ES-I3 (cell line): ENCODE results near the gene CWC27.

Source experiments
- H3K36me3 ChIP-seq: 2 replicates; pipeline ENCODE4 v1.6.1; 2013; ENCODE audit warnings: mild to moderate bottlenecking, low read length, control low read depth, moderate library complexity; ENCODE audit not compliant: insufficient read depth
- H3K4me1 ChIP-seq: 2 replicates; pipeline ENCODE4 v1.6.1; 2013; ENCODE audit warnings: mild to moderate bottlenecking, control low read depth, low read length; ENCODE audit not compliant: insufficient read depth
- H3K9ac ChIP-seq: 2 replicates; pipeline ENCODE4 v1.6.1; 2013; ENCODE audit warnings: low read depth, mild to moderate bottlenecking, low read length, moderate library complexity
- H3K9me3 ChIP-seq: 2 replicates; pipeline ENCODE4 v1.6.1; 2013; ENCODE audit warnings: mild to moderate bottlenecking, low read length, moderate library complexity; ENCODE audit not compliant: control insufficient read depth, insufficient read depth

CWC27 gene, protein sequence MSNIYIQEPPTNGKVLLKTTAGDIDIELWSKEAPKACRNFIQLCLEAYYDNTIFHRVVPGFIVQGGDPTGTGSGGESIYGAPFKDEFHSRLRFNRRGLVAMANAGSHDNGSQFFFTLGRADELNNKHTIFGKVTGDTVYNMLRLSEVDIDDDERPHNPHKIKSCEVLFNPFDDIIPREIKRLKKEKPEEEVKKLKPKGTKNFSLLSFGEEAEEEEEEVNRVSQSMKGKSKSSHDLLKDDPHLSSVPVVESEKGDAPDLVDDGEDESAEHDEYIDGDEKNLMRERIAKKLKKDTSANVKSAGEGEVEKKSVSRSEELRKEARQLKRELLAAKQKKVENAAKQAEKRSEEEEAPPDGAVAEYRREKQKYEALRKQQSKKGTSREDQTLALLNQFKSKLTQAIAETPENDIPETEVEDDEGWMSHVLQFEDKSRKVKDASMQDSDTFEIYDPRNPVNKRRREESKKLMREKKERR

DNA sequence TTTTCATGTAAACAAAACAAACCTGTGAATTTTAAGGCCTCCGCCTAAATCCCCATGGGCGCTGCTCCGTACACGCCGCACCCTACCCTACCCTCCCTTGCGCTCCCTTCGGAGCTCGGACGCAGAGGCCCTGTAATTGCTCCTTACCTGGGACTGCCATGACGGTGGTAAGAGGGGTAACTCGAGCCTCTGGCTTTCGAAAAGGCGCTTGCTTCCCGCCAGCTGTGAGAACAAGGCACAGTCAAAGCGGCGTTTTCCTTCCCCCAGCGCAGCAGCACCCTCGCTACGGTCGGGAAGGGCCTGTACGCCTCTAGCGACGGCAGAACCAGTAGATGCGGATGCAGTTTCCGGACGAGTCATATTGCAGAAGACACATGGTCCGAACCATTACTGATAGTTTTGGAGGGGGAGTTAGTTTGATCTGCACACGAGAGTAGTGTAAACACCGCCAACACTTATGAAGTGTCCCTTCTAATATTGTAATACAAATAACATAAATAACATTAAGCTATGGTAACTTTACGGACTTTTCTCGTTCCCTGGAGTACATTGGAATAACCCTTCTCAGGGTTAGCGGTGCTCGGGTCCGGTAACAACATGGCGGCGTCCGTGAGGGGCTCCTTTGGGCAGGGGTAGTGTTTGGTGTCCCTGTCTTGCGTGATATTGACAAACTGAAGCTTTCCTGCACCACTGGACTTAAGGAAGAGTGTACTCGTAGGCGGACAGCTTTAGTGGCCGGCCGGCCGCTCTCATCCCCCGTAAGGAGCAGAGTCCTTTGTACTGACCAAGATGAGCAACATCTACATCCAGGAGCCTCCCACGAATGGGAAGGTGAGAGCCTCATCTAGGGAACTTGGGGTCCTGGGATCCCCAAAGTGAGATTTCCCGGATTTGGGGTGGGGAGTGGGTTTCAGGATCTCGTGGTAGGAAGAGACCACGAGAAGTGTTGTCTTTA lies at the start of gene CWC27, which contains the start of gene SREK1IP1:
Gene CWC27 (plus strand): TSS at position 573 of the 955 bp plus-strand sequence. CDS start 217 bp downstream, at position 790.
Gene SREK1IP1 (minus strand): TSS at position 334 of the 955 bp plus-strand sequence. CDS start 174 bp downstream, at position 160.
- Histone ChIP-seq H3K9me3 (no peaks in the 10 kb centered on the region), H3K4me1 (no peaks in the 10 kb centered on the region; the same call in none of the 2 replicates), H3K9ac (peak within 1 kb of the TSS; percentile 90), H3K36me3 (peaks cover 6% of the 10 kb centered on the region)

DNA sequence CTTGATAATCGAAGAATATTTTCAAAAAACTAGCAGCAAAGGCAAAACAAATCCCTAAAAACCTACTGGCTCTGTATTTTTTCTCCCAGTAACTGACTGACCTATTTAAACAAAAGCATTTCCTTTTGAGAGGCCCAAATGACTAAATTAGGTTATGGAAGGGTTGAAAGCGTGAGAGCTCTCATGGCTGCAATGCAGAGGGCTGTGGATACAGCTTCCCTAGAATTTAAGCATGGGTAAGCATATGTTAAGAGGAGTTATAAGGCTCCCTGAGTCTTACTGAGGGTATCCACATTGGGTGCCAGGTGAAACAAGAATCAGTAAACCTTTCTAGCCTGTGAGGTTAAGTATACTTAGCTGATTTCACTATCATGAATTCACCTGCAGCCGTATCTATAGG lies 46.1 kb upstream of the CWC27 start:
- Histone ChIP-seq H3K36me3 (no peaks in the 10 kb centered on the region; the same call in 1 of the 2 replicates), H3K9ac (no peak overlapping the region), H3K9me3 (no peaks in the 10 kb centered on the region), H3K4me1 (peaks cover 5% of the 10 kb centered on the region; the same call in 1 of the 2 replicates)

DNA sequence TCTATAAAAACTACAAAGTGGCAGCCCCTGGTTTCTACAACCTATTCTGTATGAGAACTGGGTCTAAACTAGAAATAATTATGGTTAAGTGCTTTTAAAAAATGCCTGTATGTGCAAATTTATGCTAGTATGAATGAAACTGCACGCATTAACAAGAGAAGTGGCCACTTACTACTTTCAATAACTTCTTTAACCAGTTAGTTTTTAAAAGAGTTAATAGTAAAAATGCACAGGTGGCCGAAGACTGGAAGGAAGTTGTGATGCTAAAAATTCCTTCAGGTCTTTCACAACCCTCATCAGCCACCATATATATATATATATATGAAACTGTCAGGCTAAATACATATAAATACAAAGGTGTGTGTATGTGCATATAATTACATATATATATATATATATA lies 41.6 kb upstream of the CWC27 start:
- Histone ChIP-seq H3K9ac (no peak overlapping the region), H3K36me3 (no peaks in the 10 kb centered on the region; the same call in 1 of the 2 replicates), H3K4me1 (peaks cover 5% of the 10 kb centered on the region; the same call in 1 of the 2 replicates), H3K9me3 (no peaks in the 10 kb centered on the region)

DNA sequence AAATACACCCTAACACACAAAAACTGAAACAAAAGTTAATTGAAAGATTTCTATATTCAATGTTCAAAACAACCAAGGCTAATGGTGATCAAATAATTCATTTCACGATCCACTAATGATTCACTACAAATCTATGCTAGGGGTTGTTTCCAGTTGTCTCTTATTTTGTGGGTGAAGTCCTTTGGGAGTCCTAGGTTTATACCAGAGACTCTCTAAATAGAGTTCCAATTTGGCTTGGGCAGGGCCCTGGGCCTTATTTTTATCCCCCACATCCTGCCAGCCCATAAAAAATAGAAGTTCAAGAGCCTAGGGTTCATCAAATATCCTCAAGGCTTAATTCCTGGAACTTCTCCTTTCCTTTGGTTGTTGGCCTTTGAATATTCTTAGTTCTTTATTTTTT lies 26.3 kb upstream of the CWC27 start:
- H3K9me3 ChIP-seq = no peaks in the 10 kb centered on the region
- H3K9ac ChIP-seq = no peak overlapping the region
- H3K36me3 ChIP-seq = peaks cover 8% of the 10 kb centered on the region
- H3K4me1 ChIP-seq = no peaks in the 10 kb centered on the region

DNA sequence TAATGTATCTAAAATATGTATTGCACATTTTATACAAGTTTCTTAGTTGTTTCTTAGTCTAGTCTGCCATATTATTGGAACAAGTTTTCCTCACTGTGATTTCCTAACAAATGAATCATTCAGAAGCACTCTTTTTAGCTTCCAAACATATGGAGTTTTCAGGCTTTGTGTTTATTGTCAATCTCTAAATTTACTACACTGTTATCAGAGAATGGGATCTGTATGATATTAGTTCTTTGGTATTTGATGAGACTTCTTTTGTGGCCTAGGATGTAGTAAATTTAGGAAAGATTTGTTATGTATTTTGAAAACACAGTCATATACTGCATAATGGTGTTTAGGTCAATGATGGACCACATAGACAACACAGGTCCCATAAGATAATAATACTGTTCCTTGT lies 25.9 kb upstream of the CWC27 start:
- Histone ChIP-seq H3K4me1 (no peaks in the 10 kb centered on the region), H3K9ac (no peak overlapping the region), H3K36me3 (peaks cover 8% of the 10 kb centered on the region), H3K9me3 (no peaks in the 10 kb centered on the region)

DNA sequence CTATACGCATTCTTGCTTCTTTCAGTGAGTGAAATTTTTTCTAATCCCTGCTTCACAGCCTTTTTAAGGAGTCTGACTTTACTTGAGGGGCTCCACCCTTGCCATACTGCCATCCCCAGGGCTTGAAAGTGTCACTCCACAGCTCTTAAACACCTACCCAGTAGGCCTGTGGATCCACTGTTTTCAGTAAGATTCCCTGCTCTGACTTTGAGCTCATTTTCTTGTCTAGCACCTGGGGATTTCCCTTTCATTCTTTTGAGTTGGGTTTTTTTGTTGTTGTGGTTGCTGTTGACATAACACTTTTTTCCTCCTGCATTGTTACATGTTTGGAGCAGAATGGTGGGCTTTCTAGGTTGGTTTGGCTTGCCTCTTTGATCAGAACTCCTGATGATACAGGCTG lies 23.8 kb upstream of the CWC27 start:
- H3K4me1 ChIP-seq = no peaks in the 10 kb centered on the region
- H3K9ac ChIP-seq = no peak overlapping the region
- H3K36me3 ChIP-seq = peaks cover 3% of the 10 kb centered on the region
- H3K9me3 ChIP-seq = no peaks in the 10 kb centered on the region

DNA sequence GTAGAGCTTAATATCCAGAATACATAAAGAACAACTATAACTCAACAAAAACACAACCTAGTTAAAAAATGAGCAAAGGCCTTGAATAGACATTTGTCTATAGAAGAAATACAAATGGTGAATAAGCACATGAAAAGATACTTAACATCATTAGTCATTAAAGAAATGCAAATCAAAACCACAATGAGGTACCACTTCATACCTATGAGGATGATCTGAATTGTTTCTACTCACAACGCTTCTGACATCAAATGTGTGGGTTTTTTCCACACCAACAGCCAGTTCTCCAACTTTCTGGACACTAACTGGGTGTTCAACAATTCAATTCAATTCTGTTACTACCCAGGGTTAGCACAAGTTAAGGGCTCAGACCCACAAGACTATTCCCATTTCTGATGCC lies 22.3 kb upstream of the CWC27 start:
- H3K36me3 ChIP-seq = no peaks in the 10 kb centered on the region
- H3K4me1 ChIP-seq = no peaks in the 10 kb centered on the region
- no peak overlapping the region for H3K9ac ChIP-seq
- no peaks in the 10 kb centered on the region for H3K9me3 ChIP-seq

DNA sequence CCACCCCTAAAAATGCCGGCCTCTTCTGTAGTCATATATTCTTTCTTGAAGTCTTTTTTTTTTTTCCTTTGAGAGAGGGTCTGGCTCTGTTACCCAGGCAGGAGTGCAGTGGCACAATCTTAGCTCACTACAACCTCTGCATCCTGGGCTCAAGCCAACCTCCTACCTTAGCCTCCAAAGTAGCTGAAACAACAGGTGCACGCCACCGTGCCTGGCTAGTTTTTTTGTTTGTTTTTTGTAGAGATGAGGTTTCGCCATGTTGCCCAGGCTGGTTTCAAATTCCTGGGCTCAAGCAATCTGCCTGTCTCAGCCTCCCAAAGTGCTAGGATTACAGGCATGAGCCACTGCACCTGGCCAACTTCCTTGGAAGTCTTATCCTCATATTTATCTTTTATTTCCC lies 19.3 kb upstream of the CWC27 start:
- H3K9ac ChIP-seq = no peak overlapping the region
- no peaks in the 10 kb centered on the region for H3K9me3 ChIP-seq
- H3K36me3 ChIP-seq = no peaks in the 10 kb centered on the region
- no peaks in the 10 kb centered on the region for H3K4me1 ChIP-seq

DNA sequence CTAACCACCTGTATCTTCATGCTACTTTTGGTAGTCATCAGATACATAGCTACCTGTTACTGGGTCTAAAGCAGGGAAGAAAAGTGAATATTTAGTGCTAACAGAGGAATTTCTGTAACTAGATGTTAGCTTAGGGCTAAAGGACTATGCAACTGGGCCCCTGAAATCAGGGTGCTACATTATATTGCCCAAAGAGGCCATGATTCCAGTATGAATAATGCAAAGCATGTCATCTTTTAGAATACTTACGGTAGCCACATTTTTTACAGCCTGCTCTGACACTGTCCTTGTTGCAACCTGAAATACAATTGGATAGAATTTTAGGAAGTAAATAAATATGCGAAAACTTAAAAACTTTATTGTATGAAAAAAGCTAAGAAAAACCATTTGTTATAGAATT lies 14.7 kb upstream of the CWC27 start:
- H3K36me3 ChIP-seq = no peaks in the 10 kb centered on the region
- no peaks in the 10 kb centered on the region for H3K4me1 ChIP-seq

DNA sequence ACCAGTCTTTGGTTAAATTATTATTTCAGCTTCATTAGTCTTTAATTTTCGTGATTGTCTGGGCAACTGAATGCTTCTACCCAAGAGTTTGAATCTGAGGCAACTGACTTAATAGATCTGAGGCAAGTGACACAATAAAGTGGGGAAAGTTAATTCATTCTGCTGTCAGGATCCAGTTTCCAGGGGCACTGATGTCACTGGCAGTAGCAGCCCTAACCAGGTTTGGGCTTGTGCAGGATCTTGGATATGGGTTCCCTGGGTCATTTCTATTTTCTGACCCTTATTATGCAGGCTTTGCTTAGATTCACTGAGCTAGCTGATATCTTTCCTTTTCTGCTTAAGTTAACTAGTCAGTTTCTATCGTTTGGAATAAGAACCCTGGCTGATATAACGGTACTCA lies 9.8 kb upstream of the CWC27 start:
- H3K9me3 ChIP-seq = no peaks in the 10 kb centered on the region
- no peaks in the 10 kb centered on the region for H3K36me3 ChIP-seq
- H3K4me1 ChIP-seq = peaks cover 5% of the 10 kb centered on the region; the same call in 1 of the 2 replicates
- H3K9ac ChIP-seq = no peak overlapping the region

More for the DNA sequence above, 14.7 kb upstream of the CWC27 start:
- no peak overlapping the region for H3K9ac ChIP-seq
- no peaks in the 10 kb centered on the region for H3K9me3 ChIP-seq

DNA sequence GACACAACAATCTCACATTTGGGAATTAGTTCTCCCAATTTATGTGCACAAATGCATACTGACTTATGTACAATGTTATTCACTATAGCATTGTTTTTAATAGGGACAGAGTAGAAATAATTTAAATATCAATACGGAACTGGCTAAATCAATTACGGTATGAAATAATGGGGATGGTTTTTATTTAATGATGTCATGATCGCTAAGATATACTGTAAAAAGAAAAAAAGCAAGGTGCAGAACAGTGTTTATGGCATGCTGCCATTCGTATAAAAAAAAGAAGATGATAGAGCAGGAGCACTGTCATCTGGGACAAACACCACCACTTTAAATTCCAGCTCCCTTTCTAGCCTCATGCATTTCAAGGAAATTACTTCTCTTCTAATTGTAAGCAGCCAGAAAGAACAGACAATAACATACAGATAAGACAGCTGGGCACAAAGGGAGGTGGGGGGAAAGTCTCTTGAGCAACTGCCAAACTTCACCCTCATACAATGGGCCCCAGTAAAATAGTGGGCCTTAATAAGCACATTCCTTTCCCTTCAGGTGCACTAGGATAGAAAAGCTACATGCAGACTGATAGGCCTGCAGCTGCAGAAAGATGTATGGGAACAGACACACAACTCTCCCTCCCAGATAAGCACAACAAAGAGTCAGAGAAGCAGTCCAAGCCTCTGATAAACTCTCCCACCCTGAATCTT lies 8.6 kb upstream of the CWC27 start:
- H3K36me3 ChIP-seq = peaks cover 6% of the 10 kb centered on the region
- H3K9me3 ChIP-seq = no peaks in the 10 kb centered on the region
- no peak overlapping the region for H3K9ac ChIP-seq
- peaks cover 5% of the 10 kb centered on the region; the same call in 1 of the 2 replicates for H3K4me1 ChIP-seq

DNA sequence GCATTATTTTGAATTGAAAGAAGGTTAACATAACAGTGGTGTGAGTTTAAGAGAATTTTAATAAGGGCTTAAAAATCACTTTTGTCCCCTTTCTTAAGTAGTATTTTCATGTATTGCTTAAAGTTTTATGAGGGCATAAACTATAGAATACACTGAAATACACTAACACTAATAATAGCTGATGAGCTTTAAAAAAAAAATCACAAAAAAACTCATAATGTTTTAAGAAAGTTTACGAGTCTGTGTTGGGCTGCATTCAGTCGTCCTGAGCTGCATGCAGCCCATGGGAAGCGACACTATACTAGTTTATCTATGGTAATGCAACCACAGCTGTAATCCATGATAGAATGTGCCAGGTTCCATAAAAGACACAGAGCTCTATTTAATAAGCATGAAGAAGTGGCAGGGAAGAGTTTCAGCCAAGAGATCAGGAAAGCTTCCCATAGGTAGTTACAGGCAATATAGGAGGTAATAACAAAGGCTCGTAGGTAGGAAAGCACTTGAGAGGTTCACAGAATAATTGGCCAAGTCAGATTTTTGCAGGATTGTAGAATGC lies 4.7 kb upstream of the CWC27 start:
- Histone ChIP-seq H3K9ac (no peak overlapping the region), H3K9me3 (no peaks in the 10 kb centered on the region), H3K4me1 (peaks cover 5% of the 10 kb centered on the region; the same call in 1 of the 2 replicates), H3K36me3 (peaks cover 6% of the 10 kb centered on the region)

DNA sequence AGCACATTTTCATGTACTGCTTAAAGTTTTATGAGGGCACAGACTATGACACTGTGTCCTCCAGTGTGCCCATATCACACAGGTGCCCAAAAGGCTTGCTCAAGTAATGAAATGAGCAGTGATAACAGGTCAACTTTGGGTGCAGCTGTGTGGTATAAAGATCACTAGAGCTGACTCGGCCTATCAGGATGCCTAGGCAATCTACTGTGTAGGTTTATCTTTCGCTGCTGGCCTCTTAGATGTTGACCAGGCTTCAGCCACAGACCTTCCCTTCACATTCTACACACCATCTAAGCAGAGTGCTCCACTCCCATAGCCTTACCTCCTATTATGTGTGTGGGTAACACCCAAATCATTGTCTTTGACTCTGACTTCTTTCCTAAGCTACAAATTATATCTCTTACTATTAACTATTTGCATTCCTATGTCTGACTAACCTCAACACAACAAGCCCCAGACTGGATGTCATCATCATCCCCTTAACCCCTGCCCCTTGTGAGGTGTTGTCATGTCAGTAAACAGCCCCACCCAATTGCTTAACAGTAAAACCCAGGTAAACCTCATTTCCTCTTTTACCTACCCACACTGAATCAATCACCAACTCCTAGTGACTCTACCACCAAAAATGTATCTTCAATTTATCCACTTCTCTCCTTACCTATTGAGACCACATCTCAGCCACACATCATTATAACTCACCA lies 2.8 kb upstream of the CWC27 start:
- H3K9ac ChIP-seq = no peak overlapping the region
- no peaks in the 10 kb centered on the region for H3K9me3 ChIP-seq
- H3K4me1 ChIP-seq = peaks cover 5% of the 10 kb centered on the region
- peaks cover 6% of the 10 kb centered on the region for H3K36me3 ChIP-seq
